ENCODE results near the gene BTG3. TPM values are rescaled to one million over a fixed set of nuclear protein-coding genes. Genes with fewer than 3 reads are reported as not detected.

The BTG3 gene
- total and polyA plus RNA-seq, 8 donors = 8.8 to 36.3 (median 11.6) TPM

- peak overlapping the region; percentile 49 to 81 (median 64) for H3K4me3 ChIP-seq
- H3K36me3 ChIP-seq = peaks cover 0 to 4% (median 0%) of the 10 kb centered on the region in 3 donors
- H3K27me3 ChIP-seq = no peaks in the 10 kb centered on the region
- H3K9me3 ChIP-seq = no peaks in the 10 kb centered on the region
- 0% methylated on average over 26 of the region's 26 CpGs for WGBS, 2 donors
- H3K4me1 ChIP-seq = peaks cover 5% of the 10 kb centered on the region in 3 donors
- DNase-seq (peak; percentile 56 to 81 (median 75)), ATAC-seq (peak; percentile 69 to 81 (median 72)), FAIRE-seq (peak; percentile 37)
- H3K27ac ChIP-seq = peak overlapping the region; percentile 50 to 88 (median 70)
- intact Hi-C loops (cut with DNase I) = no loop called here
- TF ChIP-seq CTCF (IDR thresholded peaks at IDR 0.05) = no peak
Observed at GRCh38 chr21:17611414-17612022, 1.2 kb downstream of the BTG3 start.

GRCh38 chr21:17610911-17611310 is 1.8 kb downstream of the BTG3 start:
- H3K27ac ChIP-seq = peak overlapping the region; percentile 50 to 88 (median 70)
- FAIRE-seq (no peak), DNase-seq (peak in 3 of 6 donors; percentile 14 to 28 (median 18)), ATAC-seq (peak in 2 of 4 donors; percentile 3 to 9)
- no peaks in the 10 kb centered on the region for H3K27me3 ChIP-seq
- H3K4me3 ChIP-seq = peak overlapping the region in 3 of 4 donors; percentile 58 to 81 (median 71)
- intact Hi-C loops (cut with DNase I) = no loop called here
- no peaks in the 10 kb centered on the region for H3K9me3 ChIP-seq
- H3K36me3 ChIP-seq = peaks cover 0 to 4% (median 0%) of the 10 kb centered on the region in 3 donors
- peaks cover 5% of the 10 kb centered on the region in 3 donors for H3K4me1 ChIP-seq
- 11 to 12% methylated on average over 9 of the region's 9 CpGs for WGBS, 2 donors
- no peak for TF ChIP-seq CTCF (IDR thresholded peaks at IDR 0.05)

- 92 to 93% methylated on average over 2 of the region's 2 CpGs for WGBS, 2 donors
- no peak for FAIRE-seq
- TF ChIP-seq CTCF (IDR thresholded peaks at IDR 0.05) = no peak
- intact Hi-C loops (cut with DNase I) = no loop called here
- Histone ChIP-seq H3K9me3 (no peaks in the 10 kb centered on the region), H3K4me3 (no peak overlapping the region), H3K27me3 (no peaks in the 10 kb centered on the region), H3K4me1 (peaks cover 5% of the 10 kb centered on the region in 3 donors), H3K27ac (no peak overlapping the region), H3K36me3 (peaks cover 0 to 4% (median 0%) of the 10 kb centered on the region in 3 donors)
- no peak for DNase-seq
- ATAC-seq = no peak
Observed at GRCh38 chr21:17609681-17610080, 3.0 kb downstream of the BTG3 start.

- Histone ChIP-seq H3K4me3 (no peak overlapping the region), H3K4me1 (peaks cover 5% of the 10 kb centered on the region in 3 donors), H3K36me3 (peaks cover 0 to 11% (median 0%) of the 10 kb centered on the region in 3 donors), H3K9me3 (no peaks in the 10 kb centered on the region), H3K27me3 (no peaks in the 10 kb centered on the region), H3K27ac (no peak overlapping the region)
- ATAC-seq = no peak
- intact Hi-C loops (cut with DNase I) = no loop called here
- no peak for DNase-seq
- no peak for TF ChIP-seq CTCF (IDR thresholded peaks at IDR 0.05)
- 94 to 97% methylated on average over 2 of the region's 2 CpGs for WGBS, 2 donors
- no peak for FAIRE-seq
Observed at GRCh38 chr21:17607684-17608083, 5.0 kb downstream of the BTG3 start.

GRCh38 chr21:17602874-17603273 is 9.8 kb downstream of the BTG3 start:
- no peaks in the 10 kb centered on the region for H3K27me3 ChIP-seq
- 79 to 87% methylated on average over 3 of the region's 3 CpGs for WGBS, 2 donors
- H3K36me3 ChIP-seq = peaks cover 0 to 11% (median 0%) of the 10 kb centered on the region in 3 donors
- no peak overlapping the region for H3K27ac ChIP-seq
- no peaks in the 10 kb centered on the region for H3K4me1 ChIP-seq
- no peaks in the 10 kb centered on the region for H3K9me3 ChIP-seq
- no peak for TF ChIP-seq CTCF (IDR thresholded peaks at IDR 0.05)
- DNase-seq (no peak), ATAC-seq (no peak), FAIRE-seq (no peak)
- intact Hi-C loops (cut with DNase I) = no loop called here
- H3K4me3 ChIP-seq = no peak overlapping the region
